Activated CD4-positive, alpha-beta T cell treated with anti-CD3 and anti-CD28 coated beads, Interleukin-2, amount 50 U/mL, for 16 hours (primary cell): ENCODE data around the gene DENND4C.

ENCODE experiments used
- DNase-seq: peaks from one replicate; pipeline ENCODE4 v3.0.0-alpha.2; 2020

The DENND4C gene

GRCh38 chr9:19420877-19421276, 190.4 kb downstream of the DENND4C start:
- DNase-seq, result no peak
